Esophagus muscularis mucosa (tissue), 3 donors: Measurements from ENCODE around the gene TSPYL6.

Source experiments
- CTCF ChIP-seq, 3 experiments: fragments of 200-600 bp in 2 of 3; fragments of 450-650 bp in 1 of 3; sonication (generic) in 2 of 3; IDR thresholded peaks; one replicate each; pipeline ENCODE4 v1.5.1; 2017 to 2019; ENCODE audit warnings: antibody characterized with exemption in 3 of 3, mild to moderate bottlenecking in 2 of 3, moderate library complexity in 1 of 3
- POLR2AphosphoS5 ChIP-seq, 2 donors: sonication (generic); formaldehyde crosslinking; IDR thresholded peaks; one replicate each; pipeline ENCODE4 v1.6.1; 2017; ENCODE audit warnings: antibody characterized with exemption in 2 of 2

- TF ChIP-seq POLR2AphosphoS5 (IDR thresholded peaks at IDR 0.05) (peak in 1 of 2 donors; percentile 50), CTCF (IDR thresholded peaks at IDR 0.05) (no peak)
Measured at GRCh38 chr2:54240515-54241469, 15.2 kb downstream of the TSPYL6 start.
